Stimulated activated CD4-positive, alpha-beta T cell treated with anti-CD3 and anti-CD28 coated beads, Interleukin-4, amount 100 ng/mL, for 24 hours (primary cell): ENCODE data around the gene RCL1.
A peak's percentile ranks its signal among the peaks of the same experiment; 100 is the strongest.

Experiments used
- DNase-seq: peaks from one replicate; pipeline ENCODE4 v3.0.0-alpha.2; 2020

The RCL1 gene

DNA sequence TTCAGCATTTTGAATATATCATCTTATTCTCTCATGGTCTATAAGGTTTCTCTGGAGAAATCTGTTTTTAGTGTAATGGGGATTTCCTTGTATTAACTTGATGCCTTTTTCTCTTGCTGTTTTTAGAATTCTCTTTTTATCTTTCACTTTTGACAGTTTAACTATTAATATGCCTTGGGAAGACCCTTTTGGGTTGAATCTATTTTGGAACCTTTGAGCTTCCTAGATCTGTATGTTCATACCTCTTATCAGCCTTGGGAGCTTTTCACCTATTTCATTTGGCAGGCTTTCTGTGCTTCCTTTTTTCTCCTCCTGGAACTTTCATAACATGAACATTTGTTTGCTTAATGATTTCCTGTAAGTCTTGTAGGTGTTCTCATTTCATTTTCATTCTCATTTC, 22.2 kb downstream of the RCL1 start:
- no peak for DNase-seq

DNA sequence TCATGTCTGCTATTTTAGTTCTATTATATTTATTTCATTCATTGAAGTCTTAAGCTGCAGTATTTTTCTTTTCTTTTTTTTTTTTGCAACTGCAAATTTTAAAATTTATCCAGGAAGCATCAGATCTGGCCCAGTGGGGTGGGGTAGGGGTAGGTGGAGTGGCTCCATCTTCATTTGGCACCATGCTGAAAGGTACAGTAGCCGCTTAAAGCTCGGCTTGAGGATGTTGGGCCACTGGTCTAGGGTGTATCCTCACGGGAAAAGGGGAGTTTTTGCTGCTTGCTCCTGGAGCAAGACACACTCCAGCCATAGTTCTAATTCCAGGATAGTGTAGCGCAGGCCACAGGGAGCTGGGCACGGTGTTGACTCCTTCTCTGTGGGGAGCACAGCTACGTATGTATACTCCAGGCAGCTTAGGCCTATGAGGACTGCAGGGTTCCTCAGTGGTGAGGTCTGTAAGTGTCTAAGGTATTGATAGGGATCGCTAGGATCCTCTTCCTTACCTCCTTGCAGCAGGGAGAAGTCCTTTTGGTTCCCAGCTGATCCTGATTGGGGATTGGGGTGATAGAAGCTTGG, 22.7 kb downstream of the RCL1 start:
- DNase-seq, result no peak

DNA sequence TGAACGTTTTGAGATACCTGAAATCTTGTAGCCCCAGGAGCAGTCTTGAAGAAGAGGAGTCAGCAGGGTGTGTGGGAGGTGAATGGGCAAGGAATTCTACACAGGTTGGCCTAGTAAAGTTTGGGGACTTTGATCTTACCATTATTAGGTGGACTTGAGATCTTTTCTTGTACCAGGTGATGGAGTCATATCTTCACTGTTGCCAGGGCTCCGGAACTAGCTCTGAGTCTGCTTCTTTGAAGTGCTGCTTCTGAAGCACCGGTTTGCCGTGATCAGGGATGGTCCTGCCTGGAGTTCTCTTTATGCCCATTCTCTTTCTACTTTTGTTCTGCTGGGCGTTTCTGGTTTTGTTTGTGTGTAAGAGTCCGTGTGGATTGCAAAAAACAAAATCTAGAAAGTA, 27.4 kb downstream of the RCL1 start:
- no peak for DNase-seq

DNA sequence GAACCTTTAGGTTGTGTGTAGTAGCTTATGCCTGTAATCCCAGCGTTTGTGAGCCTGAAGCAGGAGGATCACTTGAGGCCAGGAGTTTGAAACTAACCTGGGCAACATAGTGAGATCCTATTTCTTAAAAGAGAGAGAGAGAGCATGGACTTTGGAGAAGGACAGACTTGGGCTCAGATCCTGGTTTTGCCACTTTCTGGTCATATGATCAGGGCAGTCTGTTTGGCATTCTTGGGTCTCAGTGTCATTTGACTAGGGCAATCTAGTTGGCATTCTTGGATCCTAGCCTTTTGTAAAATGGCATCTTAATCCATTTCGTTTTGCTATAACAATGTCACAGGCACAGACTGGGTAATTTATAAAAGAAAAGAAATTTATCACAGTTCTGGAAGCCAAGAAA, 28.4 kb downstream of the RCL1 start:
- DNase-seq, result no peak

DNA sequence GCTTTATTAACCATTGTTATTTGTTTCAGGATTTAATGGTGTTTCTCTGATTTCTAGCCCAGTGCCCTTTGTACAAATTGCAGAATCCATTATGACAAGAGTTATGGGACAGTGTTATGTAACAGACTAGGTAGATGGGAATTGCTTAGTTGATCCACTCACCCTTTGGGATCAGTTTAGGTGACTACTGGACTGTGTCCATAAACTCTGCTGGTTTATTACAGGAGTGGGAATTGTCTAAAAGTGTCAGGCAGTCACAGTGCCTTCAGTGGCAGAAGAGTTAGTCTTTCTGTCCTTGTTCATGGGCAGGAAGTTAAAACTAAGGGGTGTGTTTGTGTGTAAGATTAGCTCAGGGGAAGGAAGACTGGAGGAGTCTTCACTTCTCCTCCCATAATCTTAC, 29.3 kb downstream of the RCL1 start:
- DNase-seq, result no peak

DNA sequence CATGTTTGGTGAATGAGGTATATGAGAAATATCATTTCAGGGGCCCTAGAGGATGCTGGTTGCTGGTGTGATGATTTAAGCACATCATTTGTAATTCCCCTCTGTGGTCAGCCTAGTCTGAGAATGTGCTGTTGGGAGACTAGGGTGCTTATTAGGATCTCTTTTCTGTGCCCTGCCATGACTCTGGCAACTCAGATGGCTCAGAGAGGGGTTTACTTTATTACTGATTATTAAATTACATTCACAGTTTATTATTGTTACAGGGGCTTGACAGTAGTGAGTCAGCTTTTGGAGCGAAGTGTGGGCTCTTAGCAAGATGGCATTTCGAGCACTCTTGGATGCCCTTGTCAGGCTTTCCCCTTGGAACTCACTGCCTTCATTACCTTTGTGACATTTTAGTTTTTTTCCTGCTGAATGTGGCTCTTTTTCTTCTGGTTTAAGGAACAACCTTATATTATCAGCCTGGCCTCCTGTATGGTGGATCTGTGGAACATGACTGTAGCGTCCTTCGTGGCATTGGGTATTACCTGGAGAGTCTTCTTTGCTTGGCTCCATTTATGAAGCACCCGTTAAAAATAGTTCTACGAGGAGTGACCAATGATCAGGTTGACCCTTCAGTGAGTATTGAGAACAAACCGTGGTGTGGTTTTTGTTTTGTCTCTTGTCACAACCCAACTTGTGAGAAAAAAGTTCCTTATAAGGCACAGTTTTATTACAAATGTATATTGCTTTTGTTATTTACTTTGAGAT, 33.8 kb downstream of the RCL1 start:
- DNase-seq, result no peak

DNA sequence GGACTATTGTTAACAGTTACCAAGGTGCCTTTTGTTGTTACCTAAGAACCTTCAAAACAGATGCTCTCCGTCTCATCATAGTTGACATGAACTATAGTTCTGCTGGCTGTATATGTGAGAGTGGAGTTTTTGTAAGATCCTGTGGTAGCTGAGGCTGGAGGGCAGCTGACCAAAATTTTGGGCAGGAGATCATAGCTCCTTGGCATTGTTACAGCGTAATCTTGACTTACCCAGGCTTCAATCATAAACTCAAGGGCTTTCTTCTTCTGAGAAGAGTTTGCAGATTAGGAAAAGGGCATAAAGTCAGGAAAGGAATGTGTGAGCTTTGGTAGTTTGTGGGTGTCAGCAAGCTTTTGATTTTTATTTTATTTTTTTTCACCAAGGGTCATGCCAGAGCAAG, 34.5 kb downstream of the RCL1 start:
- no peak for DNase-seq

DNA sequence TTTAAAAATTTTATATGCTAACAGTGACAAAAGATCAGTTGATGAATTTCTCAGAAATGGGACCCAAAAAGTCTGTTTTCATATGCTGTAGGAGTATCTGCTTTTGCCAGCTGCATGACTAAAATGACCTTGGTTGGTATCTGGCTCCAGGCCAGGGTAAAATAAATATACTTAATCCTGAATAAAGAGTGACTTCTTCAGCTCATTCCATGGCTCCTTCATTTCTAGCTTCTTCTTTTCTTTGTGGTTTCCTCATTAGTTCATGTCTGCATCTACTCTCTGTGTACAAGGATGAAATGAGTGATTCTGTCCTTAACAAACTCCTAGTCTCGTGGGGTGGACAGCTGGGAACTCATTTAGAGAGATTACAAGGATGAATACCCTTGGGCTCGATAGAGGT, 36.0 kb downstream of the RCL1 start:
- no peak for DNase-seq

DNA sequence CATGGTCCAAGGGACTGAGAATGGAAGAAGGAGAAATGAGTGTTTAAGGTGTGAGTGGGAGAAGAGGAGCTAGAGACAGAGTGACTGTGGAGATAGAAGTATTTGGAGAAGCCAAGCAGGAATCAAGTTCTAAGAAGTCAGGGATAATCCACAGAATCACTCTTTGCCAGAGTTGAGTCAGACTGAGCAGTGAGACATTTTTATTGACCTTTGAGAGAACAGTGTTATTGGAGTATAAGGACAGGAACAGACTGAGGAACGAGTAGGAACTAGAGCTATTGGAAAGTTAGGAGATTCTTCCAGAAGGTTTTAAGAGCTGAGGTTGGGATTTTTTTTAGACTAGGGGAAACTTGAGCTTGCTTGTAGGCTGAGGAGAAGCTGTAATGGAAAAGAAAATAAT, 37.2 kb downstream of the RCL1 start:
- no peak for DNase-seq

DNA sequence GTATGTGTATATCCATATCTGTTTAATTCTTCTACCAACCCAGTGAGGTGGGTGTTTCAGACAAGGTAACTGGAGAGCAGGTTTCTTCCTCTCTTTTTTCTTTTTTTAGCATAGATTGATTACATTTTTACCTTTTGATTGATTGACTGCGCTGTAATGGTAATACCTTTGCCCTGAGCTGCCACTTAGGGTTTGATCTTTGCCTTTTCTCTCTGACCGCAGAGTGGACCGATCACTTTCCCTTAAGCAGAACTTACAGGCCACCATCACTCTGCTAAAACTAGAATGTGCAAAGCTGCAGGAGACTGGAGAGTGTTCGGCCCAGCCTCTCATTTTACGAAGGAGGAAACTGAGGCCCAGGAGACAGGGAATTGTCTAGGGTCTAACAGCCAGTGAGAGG, 38.0 kb downstream of the RCL1 start:
- no peak for DNase-seq

DNA sequence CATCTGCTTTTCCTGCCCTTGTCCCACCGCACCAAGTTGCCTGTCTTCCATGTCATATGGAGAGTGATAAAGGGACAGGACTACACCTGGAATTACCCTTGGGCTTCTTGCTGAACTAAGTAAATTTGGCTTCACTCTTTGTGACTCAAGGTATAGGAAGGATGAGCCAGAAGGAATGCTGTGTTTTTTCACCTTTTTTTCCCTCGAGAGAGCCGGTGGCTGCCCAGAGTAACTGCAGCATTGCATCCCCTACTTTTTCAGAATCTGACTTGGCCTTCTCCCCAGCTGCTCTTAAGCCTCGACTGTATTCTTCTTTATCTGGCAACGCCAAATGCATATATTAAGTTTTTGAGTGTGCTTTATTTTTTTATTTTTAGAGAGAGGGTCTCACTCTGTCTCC, 38.4 kb downstream of the RCL1 start:
- DNase-seq, result no peak

DNA sequence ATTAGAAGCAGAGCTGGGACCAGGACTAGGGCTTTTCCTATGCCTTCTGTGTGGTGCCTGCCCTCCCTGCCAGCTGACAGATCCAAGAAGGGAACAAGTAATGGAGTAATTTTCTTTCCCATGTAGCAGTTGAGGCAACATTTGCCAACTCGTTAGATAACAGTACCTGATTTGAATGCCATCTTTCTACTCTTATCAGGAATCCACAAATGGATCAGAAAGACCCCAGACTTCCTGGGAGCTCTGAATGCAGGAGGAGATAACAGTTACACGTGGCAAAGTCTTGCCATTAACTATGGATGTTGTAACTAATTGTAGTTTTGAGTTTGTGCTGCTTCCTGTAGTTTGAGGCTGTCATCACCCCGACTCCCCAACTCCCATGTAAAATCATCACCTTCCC, 39.2 kb downstream of the RCL1 start:
- DNase-seq, result no peak

DNA sequence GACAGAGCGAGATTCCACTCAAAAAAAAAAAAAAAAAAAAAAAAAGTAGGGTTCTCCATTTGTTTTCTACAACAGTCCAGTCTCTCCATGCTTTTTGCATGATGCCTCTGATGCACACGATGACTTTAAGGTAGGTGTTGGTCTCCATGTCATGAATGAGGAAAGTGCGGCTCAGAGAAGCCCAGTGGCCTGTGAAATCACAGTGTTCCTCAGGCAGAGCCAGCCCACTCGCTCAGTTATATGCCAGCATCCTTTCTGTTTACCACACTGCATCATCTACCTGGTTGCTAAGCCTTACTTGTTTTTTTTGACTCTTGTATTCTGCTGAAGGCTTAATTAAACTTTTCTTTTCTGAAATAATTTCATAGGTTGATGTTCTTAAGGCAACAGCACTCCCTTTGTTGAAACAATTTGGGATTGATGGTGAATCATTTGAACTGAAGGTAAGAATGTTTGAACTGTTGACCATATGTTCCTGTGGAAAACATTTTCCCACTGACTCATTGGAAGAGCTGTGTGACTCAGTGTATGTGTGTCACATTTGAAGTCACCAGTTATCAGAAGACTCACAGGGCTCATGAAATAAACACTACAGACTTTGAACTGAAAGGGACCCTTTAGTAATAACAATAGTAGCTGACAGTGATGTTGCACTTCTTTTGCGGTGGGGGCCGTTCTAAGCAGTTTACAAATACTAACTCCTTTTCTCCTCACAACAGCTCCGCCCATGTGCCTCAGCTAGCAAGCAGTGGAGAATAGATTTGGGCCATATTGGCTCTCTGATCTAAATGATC, 40.2 kb downstream of the RCL1 start:
- DNase-seq, result peak; percentile 71

DNA sequence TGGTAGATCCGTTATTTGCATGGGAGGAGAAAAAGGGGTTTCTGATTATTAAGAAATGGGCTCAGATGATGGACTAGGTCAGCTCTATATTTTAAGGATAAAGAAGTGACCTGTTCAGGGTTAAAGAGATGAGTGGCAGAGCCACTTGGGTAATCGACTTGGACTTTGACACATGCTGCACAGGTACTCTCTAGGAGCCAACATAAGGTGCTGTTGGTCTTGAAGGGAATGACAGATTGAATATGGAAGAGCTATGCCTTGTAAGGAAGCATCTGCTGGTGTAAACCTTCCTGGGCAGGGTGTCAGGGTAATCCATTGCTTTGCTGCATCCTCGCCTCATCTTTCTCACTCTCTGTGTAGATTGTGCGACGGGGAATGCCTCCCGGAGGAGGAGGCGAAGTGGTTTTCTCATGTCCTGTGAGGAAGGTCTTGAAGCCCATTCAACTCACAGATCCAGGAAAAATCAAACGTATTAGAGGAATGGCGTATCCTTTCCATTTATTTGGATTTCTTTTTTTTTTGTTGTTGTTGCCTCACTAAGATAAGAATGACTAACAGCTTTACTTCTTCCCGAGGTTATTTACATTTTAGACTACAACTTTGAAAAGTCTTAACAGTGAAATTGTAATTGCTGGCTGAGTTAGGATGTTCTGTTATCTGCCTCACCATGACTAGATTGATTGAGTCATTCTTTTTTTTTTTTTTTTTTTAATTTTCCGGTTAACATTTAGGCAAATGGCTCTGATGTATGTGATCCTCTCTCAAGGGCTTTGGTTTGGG, 41.2 kb downstream of the RCL1 start:
- no peak for DNase-seq

DNA sequence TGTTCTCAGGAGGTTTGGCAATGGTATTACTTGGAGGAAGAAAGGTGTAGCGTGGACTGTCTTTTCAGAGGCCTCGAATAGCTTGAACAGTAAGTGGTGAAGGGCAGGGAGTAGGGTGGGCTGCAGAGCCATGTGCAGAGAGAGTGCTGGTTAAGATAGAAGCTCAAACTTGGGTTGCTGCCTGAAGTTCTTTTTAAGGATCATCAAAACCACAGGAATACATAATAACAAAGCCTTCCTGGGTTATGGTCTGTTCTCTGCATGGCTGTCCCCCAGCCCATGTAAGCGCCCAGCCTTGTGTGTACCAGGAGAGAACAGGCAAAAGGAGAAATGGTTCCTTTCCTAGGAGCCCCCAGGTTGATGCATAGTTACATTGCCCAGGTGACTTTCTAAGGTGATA, 43.9 kb downstream of the RCL1 start:
- DNase-seq, result no peak

DNA sequence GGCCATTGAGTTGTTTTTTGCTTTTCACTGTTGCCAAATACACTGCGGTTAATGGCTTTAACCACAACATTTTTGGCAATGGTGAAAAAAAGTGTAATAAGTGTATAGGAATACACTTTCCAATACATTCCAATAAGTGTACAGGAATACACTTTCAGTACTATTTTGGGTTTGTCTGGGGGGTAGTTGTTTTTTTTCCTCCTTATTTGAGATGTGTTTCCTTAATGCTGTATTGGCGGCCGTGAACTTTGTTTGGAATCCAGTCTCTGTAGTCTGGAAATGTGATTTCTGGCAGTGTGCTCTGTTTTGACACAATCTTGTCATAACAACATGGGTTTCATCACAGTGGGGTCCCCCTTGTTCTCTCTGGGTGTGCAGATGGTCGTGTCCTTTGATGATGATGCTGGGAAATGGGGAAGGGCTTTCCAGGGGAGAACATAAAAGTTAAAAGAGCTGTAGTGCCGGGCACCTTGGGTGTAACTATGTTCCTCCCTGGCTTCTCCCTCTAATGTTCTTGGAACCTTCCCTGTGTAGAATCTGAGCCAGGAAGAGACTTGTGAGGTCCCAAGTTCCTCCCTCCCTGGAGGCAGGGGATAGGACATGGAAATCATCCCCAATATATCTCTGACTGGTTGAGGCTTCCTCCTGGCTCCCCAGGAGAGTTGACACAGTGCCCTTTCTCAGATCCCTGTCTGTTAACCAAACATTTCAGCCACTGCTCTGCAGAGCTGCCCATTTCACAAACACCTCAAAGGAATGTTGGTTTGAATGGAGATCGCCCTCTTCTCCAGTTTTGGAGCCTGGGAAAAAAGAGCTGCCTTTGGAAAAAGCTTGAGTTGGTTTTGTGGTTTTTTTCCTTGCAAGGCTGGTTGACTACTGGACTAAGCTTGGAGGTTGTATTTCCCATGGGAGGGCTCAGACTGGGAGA, 44.8 kb downstream of the RCL1 start:
- DNase-seq, result no peak

DNA sequence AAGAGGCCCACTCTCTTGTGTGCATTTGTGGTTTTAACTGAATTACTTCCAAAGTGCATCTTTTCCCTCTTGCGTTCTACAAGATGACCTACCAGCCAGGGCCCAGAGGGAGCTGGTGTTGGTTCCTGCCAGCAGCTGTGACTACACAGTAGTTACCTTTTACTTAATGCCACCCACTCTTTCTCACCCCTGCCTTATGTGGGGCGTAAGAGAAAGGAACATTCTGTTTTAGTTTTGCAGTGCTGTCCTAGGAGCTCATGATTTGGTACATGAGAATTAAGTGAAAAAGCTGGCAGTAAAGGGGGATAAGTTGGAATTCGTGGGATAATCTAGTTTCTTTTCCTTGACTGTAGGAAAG, 45.4 kb downstream of the RCL1 start:
- DNase-seq, result peak; percentile 8

DNA sequence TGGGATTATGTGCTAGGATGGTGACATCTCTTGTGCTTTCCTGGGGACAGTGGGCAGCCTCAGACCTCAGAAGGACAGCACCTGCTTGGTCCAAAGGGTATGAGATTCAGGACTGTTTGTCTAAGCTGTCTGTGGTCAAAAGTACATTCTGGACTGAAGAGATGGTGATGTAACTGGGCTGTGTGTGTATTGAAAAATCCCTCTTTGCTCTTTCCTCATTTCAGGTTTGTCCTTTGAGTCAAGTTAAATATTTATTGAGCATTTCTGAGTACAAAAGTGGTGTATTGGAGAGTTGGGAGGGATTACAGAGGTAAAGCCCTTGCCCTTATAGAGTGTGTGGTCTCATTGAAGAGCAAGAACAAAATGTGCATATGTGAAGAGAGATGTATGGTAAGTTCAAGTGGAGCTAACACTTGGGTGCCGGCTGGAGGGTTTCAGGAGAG, 46.7 kb downstream of the RCL1 start:
- no peak for DNase-seq

DNA sequence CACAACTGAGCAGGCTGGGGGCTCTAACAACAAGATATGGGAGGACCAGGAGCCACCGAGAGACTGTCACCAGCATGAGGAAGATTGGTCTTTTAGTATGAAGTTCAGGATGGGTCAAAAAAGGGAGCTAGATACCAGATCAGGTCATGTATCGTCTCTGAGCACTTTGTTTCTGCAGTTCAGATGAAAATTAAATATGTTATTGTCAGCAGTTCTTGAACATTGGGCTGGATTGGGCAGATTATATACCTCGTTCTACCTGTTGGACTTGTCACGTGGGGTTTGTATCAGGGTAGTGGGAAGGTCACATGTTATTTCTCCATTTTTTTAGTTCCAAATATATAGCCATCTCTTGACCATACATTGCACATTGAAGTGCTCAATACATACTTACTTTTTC, 47.3 kb downstream of the RCL1 start:
- no peak for DNase-seq

DNA sequence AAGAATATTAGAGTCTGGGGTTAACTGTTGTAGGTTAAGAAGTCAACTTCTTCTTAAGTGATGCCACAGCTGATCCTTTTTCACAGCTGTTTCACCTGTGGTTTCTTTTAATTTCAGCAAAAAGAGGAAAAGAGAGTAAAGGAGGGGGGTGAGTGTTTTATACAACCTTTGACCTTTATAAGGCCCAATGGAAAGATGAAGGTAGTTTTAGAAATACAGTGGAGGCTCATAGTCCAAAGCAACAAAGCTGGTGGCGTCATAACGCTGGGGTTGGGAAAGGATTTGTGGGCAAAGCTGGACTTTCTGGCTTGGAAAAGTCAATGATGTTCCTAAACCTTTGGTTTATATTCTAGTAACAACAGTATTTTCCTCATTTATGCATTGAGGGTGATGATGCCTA, 49.5 kb downstream of the RCL1 start:
- no peak for DNase-seq

DNA sequence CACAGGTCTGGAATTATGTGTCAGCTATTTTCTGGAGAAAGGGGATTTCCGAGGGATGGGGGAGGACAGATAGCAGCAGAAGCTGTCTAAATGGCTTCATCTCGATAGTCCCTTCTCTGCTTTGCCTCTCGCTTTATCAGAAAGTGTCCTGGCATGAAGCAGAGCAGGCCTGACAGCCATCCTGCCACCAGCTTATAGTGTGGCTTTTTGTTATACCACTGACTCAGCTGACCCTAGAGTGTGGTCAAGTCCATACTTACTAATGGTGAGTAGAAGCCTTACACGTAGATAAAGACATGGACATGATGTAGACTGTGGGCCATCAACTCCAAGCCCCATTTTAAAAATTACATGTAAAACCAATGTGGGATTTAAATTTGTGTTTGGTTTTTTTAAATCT, 50.0 kb downstream of the RCL1 start:
- no peak for DNase-seq

DNA sequence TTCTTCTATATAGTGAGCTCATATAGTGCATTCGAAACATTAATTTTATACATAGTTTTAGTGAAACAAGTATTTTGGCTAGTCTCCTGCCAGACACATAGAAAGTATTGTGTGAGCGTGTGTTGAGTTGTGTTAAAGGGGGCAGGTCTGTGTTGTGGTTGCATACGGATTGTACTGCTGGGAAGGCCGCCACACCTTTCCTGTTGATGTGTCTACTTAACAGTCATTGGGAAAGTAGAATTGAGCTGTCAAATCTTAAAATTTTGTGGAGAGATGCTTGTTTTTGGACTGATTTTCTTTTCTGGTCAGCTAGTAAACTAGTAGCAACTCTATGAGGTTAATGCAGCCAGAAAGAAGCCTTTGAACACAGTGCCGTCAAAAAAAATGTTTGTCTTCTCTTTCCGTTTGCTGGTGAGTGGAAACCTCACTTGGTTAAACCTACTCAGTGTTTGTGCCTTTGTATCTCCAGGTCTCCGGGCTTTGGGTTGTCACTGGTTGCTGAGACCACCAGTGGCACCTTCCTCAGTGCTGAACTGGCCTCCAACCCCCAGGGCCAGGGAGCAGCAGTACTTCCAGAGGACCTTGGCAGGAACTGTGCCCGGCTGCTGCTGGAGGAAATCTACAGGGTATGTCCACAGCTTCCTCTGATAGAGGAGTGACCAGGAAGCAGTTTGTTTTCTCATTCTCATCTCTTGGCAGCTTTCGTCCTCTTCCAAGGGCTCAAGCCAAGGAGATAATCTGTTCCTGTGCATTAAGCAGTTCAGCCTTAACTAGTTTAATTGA, 51.5 kb downstream of the RCL1 start:
- no peak for DNase-seq
